SK-N-MC (cell line): ENCODE measurements around the gene BICDL1.

Experiments
- EZH2 ChIP-seq: fragments of 200-600 bp; sonication (generic); IDR thresholded peaks from one replicate; pipeline ENCODE4 v1.6.1; 2017; ENCODE audit warnings: antibody characterized with exemption
- POLR2AphosphoS5 ChIP-seq: IDR thresholded peaks from 2 replicates; pipeline ENCODE4 v1.6.1; 2012; ENCODE audit warnings: mild to moderate bottlenecking, low read depth, low read length, borderline replicate concordance

- TF ChIP-seq EZH2 (no peak), POLR2AphosphoS5 (no peak)
Observed at GRCh38 chr12:119959435-119959834, 29.6 kb upstream of the BICDL1 start.
